GM23248 (cell line): ENCODE data around the gene GRK3. TPM values are rescaled to one million over a fixed set of nuclear protein-coding genes. Genes with fewer than 3 reads are reported as not detected.
"Not testable (repeated sequence)": the region's sequence is repeated elsewhere in the genome, so short reads cannot be mapped to it uniquely, and the experiment has no call there.

Experiments
- DNase-seq: peaks from one replicate; pipeline ENCODE4 v3.0.0-alpha.2; 2015
- H2AFZ ChIP-seq: fragments of 200-600 bp; sonication (generic); 2 replicates; pipeline ENCODE4 v1.6.1; 2016; ENCODE audit warnings: antibody characterized with exemption
- H3F3A ChIP-seq: fragments of 200-600 bp; sonication (generic); 2 replicates; pipeline ENCODE4 v1.6.1; 2016; ENCODE audit warnings: mild to moderate bottlenecking, antibody characterized with exemption, mixed run types; ENCODE audit not compliant: insufficient read depth
- H3K27ac ChIP-seq: fragments of 200-600 bp; sonication (generic); 2 replicates; pipeline ENCODE4 v1.5.1; 2016; ENCODE audit warnings: mild to moderate bottlenecking
- H3K27me3 ChIP-seq: fragments of 200-600 bp; sonication (generic); replicated peaks from 2 replicates; pipeline ENCODE4 v1.6.1; 2016; ENCODE audit warnings: mild to moderate bottlenecking; ENCODE audit not compliant: insufficient read depth
- H3K36me3 ChIP-seq: fragments of 200-600 bp; sonication (generic); 2 replicates; pipeline ENCODE4 v1.6.1; 2016; ENCODE audit warnings: low read depth, mild to moderate bottlenecking
- H3K4me1 ChIP-seq: fragments of 200-600 bp; sonication (generic); 2 replicates; pipeline ENCODE4 v1.6.1; 2016; ENCODE audit warnings: mild to moderate bottlenecking; ENCODE audit not compliant: insufficient read depth
- H3K4me2 ChIP-seq: fragments of 200-600 bp; sonication (generic); one replicate; pipeline ENCODE4 v1.6.1; 2016; ENCODE audit warnings: mild to moderate bottlenecking; ENCODE audit not compliant: unreplicated experiment
- H3K4me3 ChIP-seq: fragments of 200-600 bp; sonication (generic); 2 replicates; pipeline ENCODE4 v1.5.1; 2016; ENCODE audit warnings: mild to moderate bottlenecking
- H3K79me2 ChIP-seq: fragments of 200-600 bp; sonication (generic); 2 replicates; pipeline ENCODE4 v1.6.1; 2016; ENCODE audit warnings: mild to moderate bottlenecking; ENCODE audit not compliant: insufficient read depth
- H3K9ac ChIP-seq: fragments of 200-600 bp; sonication (generic); 2 replicates; pipeline ENCODE4 v1.6.1; 2016; ENCODE audit warnings: mild to moderate bottlenecking
- H3K9me2 ChIP-seq: fragments of 200-600 bp; sonication (generic); 2 replicates; pipeline ENCODE4 v1.6.1; 2016; ENCODE audit warnings: mixed run types, mild to moderate bottlenecking, moderate library complexity; ENCODE audit not compliant: insufficient read depth
- H3K9me3 ChIP-seq: fragments of 200-600 bp; sonication (generic); one replicate; pipeline ENCODE4 v1.6.1; 2017; ENCODE audit warnings: low read depth
- H4K20me1 ChIP-seq: fragments of 200-600 bp; sonication (generic); 2 replicates; pipeline ENCODE4 v1.6.0; 2016; ENCODE audit not compliant: insufficient read depth
- EZH2 ChIP-seq: fragments of 200-600 bp; sonication (generic); IDR thresholded peaks from 2 replicates; pipeline ENCODE4 v1.6.1; 2018; ENCODE audit warnings: antibody characterized with exemption, mild to moderate bottlenecking; ENCODE audit not compliant: insufficient read depth, poor library complexity, severe bottlenecking
- EZH2phosphoT487 ChIP-seq: fragments of 200-600 bp; sonication (generic); IDR thresholded peaks from 2 replicates; pipeline ENCODE4 v1.6.1; 2018; ENCODE audit warnings: antibody characterized with exemption, moderate library complexity, mild to moderate bottlenecking, low read depth; ENCODE audit not compliant: insufficient read depth
- WGBS, 2 experiments: methylation state at CpG; one replicate each; pipeline ENCODE4 v1.1.6; 2015 to 2017; ENCODE audit warnings: low lambda C conversion rate in 2 of 2, low coverage in 1 of 2; ENCODE audit errors: missing lambda C conversion rate in 2 of 2; 5-methylcytosine and 5-hydroxymethylcytosine counted together
- in situ Hi-C: fragments of 300-500 bp; cut with MboI; formaldehyde crosslinking; loops from 2 replicates; pipeline ENCODE4 v1.15.0; 2020
- polyA plus RNA-seq: library from polyadenylated mRNA; unstranded; fragments of >200 nt; fragmentation: Nextera tagmentation; extraction: Ambion mirVana; gene quantifications from 2 replicates; pipeline ENCODE4 v1.2.1, GENCODE V29; 2016
- total RNA-seq: library from RNA; depleted of rRNA; stranded (reverse); fragments of >200 nt; shearing (Covaris generic); gene quantifications from 2 replicates; pipeline ENCODE4 v1.2.3, GENCODE V29; 2014; rRNA removed

GRK3 gene
- total RNA-seq (0.11 and 0.25 TPM in 2 replicates), polyA plus RNA-seq (0.08 and 0.20 TPM in 2 replicates)

DNA sequence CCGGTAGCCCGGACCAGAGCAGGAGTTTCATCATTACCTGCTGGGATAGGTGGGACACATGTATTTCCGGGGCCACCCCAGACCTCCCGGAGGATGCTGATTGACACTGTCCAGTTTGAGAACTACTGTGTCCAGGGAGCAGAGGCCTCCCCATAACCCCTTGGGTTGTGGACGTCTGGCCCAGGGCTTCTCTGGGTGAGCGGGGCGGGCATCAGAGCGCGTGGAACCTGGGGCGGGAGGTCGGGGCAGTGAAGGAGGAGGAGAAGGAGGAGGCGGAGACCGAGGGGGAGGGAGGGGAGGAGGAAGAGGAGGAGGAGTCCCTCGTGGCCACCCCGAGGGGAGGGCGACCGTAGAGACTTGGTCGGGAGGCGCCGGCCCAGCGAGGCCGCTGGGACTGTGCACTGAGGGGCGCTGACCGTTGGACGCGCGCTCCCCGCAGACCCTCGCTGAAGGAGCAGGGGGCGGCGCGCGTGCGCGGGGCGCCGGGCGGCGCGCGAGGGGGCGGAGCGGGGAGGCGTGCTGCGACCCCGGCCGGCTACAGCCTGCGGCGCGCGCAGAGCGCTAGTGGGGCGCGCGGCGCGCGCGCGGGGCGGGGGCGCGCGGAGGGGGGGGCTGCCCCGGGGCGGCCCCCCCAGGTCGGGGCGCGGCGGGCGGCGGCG lies at the start of gene GRK3:
Gene GRK3, plus strand, starts transcription at position 356 of the 659 bp plus-strand sequence. CDS start 366 bp downstream, outside the sequence.
- Histone ChIP-seq H3K9ac (no peak within 1 kb of the TSS), H3K27ac (no peak within 1 kb of the TSS), H4K20me1 (no peaks in the 10 kb centered on the region), H3K36me3 (no peaks in the 10 kb centered on the region), H3K4me1 (no peaks in the 10 kb centered on the region), H3K79me2 (no peaks in the 10 kb centered on the region), H2AFZ (peak within 1 kb of the TSS; percentile 73), H3K27me3 (peaks cover 58% of the 10 kb centered on the region), H3K9me2 (no peaks in the 10 kb centered on the region), H3K4me2 (peak within 1 kb of the TSS; percentile 62), H3K9me3 (no peaks in the 10 kb centered on the region), H3F3A (no peaks in the 10 kb centered on the region), H3K4me3 (peak within 1 kb of the TSS; percentile 70)
- no peak for TF ChIP-seq EZH2
- TF ChIP-seq EZH2phosphoT487 = no peak
- in situ Hi-C loops = no loop called here
- peak; percentile 36 for DNase-seq
- WGBS, 2 experiments = 6 to 10% methylated on average over 11 to 22 of the region's 73 CpGs

DNA sequence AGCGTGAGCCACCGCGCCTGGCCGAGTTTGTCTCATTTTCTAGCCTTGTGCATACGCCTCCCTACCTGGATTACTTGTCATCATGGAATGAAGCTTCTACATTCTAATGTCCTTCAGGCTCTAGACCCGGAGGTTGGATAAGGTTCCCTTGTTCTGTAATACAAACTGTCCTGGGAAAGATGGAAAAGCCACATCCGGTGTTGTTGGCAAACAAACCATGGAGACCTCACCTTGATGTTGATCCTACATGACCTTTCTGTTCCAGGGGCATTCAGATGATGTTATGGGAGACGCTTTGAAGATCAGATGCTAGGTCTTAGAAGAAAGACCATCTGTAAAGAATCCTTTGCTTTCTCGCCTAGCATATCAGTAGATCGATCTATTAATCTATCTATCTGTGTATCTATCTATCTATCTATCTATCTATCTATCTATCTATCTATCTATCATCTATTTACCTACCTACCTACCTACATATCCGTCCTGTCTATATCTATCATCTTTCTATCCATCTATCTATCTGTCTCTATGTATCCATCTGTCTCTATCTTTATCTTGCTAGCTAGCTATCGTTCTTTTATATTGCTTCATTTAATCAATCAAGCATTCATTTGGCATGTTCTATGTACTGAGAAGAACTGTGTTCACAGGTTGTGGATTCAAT lies 46.3 kb upstream of the GRK3 start:
- in situ Hi-C loops = no loop called here
- H3K4me1 ChIP-seq = peaks cover 3% of the 10 kb centered on the region; the same call in 1 of the 2 replicates
- TF ChIP-seq EZH2phosphoT487 (no peak), EZH2 (no peak)

DNA sequence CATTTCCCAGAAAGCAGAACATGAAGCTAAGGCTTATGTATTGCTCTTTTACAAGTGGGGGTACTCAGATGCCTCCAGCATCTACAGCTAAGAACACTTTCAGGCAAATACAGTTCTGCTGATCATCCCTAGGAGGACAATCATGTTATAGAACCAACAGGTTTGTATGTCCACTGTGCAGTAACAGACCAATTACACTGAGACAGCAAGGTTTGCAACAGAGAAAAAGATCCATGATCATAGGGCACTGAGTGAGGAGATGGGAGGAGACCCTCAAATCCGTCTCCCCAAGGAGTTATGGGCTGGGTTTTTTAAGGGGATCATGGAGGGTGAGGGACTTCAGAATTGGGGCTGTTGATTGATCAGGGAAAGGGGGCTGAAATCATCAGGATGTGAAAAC lies 39.1 kb upstream of the GRK3 start:
- Histone ChIP-seq H3K4me3 (no peak overlapping the region), H3K9ac (no peak overlapping the region), H3K27ac (no peak overlapping the region), H3K4me1 (peaks cover 3% of the 10 kb centered on the region; the same call in 1 of the 2 replicates), H2AFZ (no peak overlapping the region), H3K27me3 (no peaks in the 10 kb centered on the region), H3K36me3 (no peaks in the 10 kb centered on the region), H3K79me2 (no peaks in the 10 kb centered on the region), H3K9me2 (no peaks in the 10 kb centered on the region), H3K9me3 (no peaks in the 10 kb centered on the region), H3K4me2 (no peak overlapping the region), H3F3A (peaks cover 5% of the 10 kb centered on the region; the same call in 1 of the 2 replicates), H4K20me1 (no peaks in the 10 kb centered on the region)
- in situ Hi-C loops = no loop called here
- 30 to 48% methylated on average over 1 of the region's 1 CpG for WGBS, 2 experiments
- TF ChIP-seq EZH2 (no peak), EZH2phosphoT487 (no peak)
- no peak for DNase-seq

More for the DNA sequence above, 46.3 kb upstream of the GRK3 start:
- H3K4me2 ChIP-seq = no peak overlapping the region
- no peaks in the 10 kb centered on the region for H3K9me2 ChIP-seq
- no peaks in the 10 kb centered on the region for H3K9me3 ChIP-seq
- no peak overlapping the region for H2AFZ ChIP-seq
- 83 to 87% methylated on average over 12 of the region's 12 CpGs for WGBS, 2 experiments
- H3K27me3 ChIP-seq = no peaks in the 10 kb centered on the region
- no peaks in the 10 kb centered on the region for H4K20me1 ChIP-seq
- no peak overlapping the region for H3K9ac ChIP-seq
- H3K79me2 ChIP-seq = no peaks in the 10 kb centered on the region
- no peak overlapping the region for H3K4me3 ChIP-seq
- no peaks in the 10 kb centered on the region for H3K36me3 ChIP-seq
- DNase-seq = no peak
- H3F3A ChIP-seq = no peaks in the 10 kb centered on the region
- H3K27ac ChIP-seq = no peak overlapping the region

DNA sequence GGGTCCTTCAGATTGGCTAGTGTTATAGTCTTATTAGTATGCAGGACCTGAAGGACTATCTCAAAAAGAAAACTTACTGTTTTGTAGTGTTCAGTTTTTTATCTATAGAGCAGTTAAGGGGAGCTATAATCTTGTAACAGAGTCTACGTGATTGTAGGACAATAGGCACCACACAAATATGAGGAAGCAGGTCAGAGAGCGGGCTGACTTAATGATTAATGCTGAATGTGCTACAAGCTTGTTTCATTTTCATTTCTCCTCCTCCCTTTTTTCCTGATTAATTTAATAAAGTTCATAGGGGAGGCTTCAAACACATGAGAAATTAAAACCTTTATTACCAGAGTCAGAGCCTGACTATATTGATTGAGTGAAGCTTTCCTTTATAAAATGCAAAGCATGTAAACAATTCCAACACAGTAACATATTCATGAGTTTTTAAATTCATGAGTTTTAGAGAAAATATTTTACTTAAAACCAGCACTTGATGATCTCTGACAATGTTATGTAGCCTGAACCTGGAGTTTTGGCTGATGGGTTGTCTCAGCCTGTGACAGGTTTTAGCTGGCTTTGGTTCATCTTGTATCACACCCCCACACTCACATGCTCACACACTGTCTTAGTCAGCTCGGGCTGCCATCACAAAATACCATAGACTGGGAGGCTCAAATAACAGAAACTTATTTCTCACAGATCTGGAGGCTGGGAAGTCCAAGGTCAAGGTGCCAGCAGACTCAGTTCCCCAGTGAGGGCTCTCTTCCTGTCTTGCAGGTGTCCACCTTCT lies 38.5 kb upstream of the GRK3 start:
- in situ Hi-C loops, H4K20me1 ChIP-seq, H3K27ac ChIP-seq, H3K4me1 ChIP-seq, H3F3A ChIP-seq, H3K4me2 ChIP-seq, H3K9me3 ChIP-seq, H3K4me3 ChIP-seq, H3K27me3 ChIP-seq, H3K79me2 ChIP-seq, H3K9ac ChIP-seq, H3K9me2 ChIP-seq, H3K36me3 ChIP-seq, H2AFZ ChIP-seq: not testable (repeated sequence)
- DNase-seq = peak; percentile 34
- WGBS, 2 experiments = 46 to 58% methylated on average over 3 of the region's 3 CpGs

DNA sequence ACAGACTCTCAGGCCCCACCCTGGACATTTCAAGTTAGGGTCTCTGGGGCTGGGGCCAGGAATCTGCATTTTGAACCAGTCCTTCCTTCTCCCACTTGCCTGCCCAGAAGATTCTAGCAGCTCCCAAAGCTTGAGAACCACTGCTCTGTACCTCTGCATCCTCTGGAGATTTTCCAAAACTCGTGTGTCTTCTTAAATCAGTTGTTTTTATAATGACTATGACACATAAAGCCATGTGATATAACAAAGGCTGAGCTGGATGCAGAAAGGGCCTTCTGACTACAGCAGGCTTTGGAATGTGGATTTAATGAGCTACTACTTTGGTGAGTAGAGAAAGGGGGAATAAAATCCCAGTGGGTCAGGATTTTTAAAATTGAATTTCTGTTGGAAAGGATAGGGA lies 37.5 kb upstream of the GRK3 start:
- H3K4me2 ChIP-seq, H3K9ac ChIP-seq, H3K9me2 ChIP-seq, H3K9me3 ChIP-seq, H3K79me2 ChIP-seq, H3K4me1 ChIP-seq, H3K27me3 ChIP-seq, in situ Hi-C loops, H4K20me1 ChIP-seq, H3K4me3 ChIP-seq, H3F3A ChIP-seq, H2AFZ ChIP-seq, H3K36me3 ChIP-seq, H3K27ac ChIP-seq: not testable (repeated sequence)
- 0% methylated on average over 1 of the region's 1 CpG for WGBS, 2 experiments
- DNase-seq = peak; percentile 56

DNA sequence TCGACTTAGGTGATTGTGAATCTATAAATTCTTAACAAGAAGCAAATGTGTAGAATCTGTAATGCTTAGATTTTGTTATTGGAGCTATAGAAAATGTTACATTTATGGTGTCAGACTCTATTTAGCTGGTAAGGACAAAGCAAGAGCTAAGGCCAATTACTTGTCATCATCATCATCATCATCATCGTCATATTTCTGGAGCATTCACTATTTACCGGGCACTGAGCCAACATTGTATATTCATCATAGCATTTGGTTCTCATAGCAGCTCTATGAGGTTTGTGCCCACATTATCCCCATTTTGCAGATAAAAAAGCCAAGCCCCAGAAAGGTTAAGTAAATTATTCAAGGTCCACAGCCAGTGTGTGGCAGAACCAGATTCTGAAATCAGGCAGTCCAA lies 36.4 kb upstream of the GRK3 start:
- WGBS, 2 experiments = 74 to 80% methylated on average over 3 of the region's 3 CpGs
- H3F3A ChIP-seq, H3K9me3 ChIP-seq, H3K27me3 ChIP-seq, H3K27ac ChIP-seq, H3K4me1 ChIP-seq, H4K20me1 ChIP-seq, H3K79me2 ChIP-seq, H3K36me3 ChIP-seq, H3K4me2 ChIP-seq, H2AFZ ChIP-seq, H3K9ac ChIP-seq, in situ Hi-C loops, H3K4me3 ChIP-seq, H3K9me2 ChIP-seq: not testable (repeated sequence)
- DNase-seq = peak; percentile 8

DNA sequence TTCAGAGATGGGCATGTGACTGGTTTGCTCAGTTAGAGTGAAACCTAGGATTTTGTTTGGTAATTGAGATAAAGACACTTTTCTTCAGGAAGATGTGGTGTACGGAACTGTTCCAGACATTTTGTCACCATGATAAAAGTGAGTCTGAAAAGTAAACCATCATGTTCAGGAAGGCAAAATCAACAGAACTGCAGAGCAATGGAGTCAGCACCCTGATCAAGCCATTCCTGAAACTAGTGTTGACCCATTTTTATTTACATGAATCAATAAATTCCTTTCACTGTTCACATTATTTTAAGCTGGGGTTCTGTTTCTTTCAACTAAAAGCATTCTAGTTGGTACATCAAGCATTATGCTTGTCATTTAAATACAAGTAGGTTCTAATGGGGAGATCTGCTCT lies 35.4 kb upstream of the GRK3 start:
- H3K36me3 ChIP-seq, H3K9ac ChIP-seq, in situ Hi-C loops, H2AFZ ChIP-seq, H3K4me1 ChIP-seq, H3K27me3 ChIP-seq, DNase-seq, H3F3A ChIP-seq, H3K9me2 ChIP-seq, H3K4me2 ChIP-seq, H4K20me1 ChIP-seq, H3K9me3 ChIP-seq, H3K79me2 ChIP-seq, H3K27ac ChIP-seq, H3K4me3 ChIP-seq: not testable (repeated sequence)
- 90 to 94% methylated on average over 1 of the region's 1 CpG for WGBS, 2 experiments
